PC-3 (cell line): Measurements from ENCODE around the gene ST3GAL6. TPM values are rescaled to one million over a fixed set of nuclear protein-coding genes. Genes with fewer than 3 reads are reported as not detected.
A peak's percentile ranks its signal among the peaks of the same experiment; 100 is the strongest.

ENCODE experiments used
- ATAC-seq: fragments of 200-7000 bp; cut with Tn5 transposase; 2 replicates; pipeline ENCODE4 v1.9.1; 2020; ENCODE audit warnings: mild to moderate bottlenecking, moderate library complexity
- BruUV-seq: library from RNA; stranded (reverse); fragments of 400-500 nt; replicated peaks from 2 replicates; lab custom pipeline; 2021; lab: Mats Ljungman, UMichigan
- CTCF ChIA-PET: fragments of 300-600 bp; sonication (Branson Sonifier 250); formaldehyde crosslinking; loops from one replicate; lab custom pipeline; 2022; ENCODE audit warnings: antibody characterized with exemption; lab: Charles Lee
- POLR2A ChIA-PET: fragments of 300-600 bp; sonication (Branson Sonifier 250); formaldehyde crosslinking; loops from one replicate; lab custom pipeline; 2022; ENCODE audit warnings: antibody characterized with exemption; ENCODE audit not compliant: unreplicated experiment; lab: Charles Lee
- DNase-seq: peaks from one replicate; pipeline ENCODE4 v3.0.0-alpha.2; 2015
- H2AFZ ChIP-seq: fragments of 300-600 bp; sonication (generic); 2 replicates; pipeline ENCODE4 v1.6.0; 2016; ENCODE audit warnings: antibody characterized with exemption, low read length
- H3F3A ChIP-seq: fragments of 300-600 bp; sonication (generic); one replicate; pipeline ENCODE4 v1.6.0; 2017; ENCODE audit warnings: antibody characterized with exemption, low read length, control low read depth, mild to moderate bottlenecking; ENCODE audit not compliant: unreplicated experiment
- H3K27ac ChIP-seq: fragments of 300-600 bp; sonication (generic); 2 replicates; pipeline ENCODE4 v1.5.1; 2016; ENCODE audit warnings: mild to moderate bottlenecking, low read length
- H3K27me3 ChIP-seq: fragments of 300-600 bp; sonication (generic); 2 replicates; pipeline ENCODE4 v1.6.1; 2016; ENCODE audit warnings: low read length, mixed read lengths
- H3K36me3 ChIP-seq: fragments of 300-600 bp; sonication (generic); 2 replicates; pipeline ENCODE4 v1.6.1; 2016; ENCODE audit warnings: low read depth, mixed run types, low read length, mixed read lengths
- H3K4me1 ChIP-seq: fragments of 300-600 bp; sonication (generic); 2 replicates; pipeline ENCODE4 v1.5.1; 2016; ENCODE audit warnings: low read length; ENCODE audit not compliant: insufficient read depth
- H3K4me2 ChIP-seq: fragments of 300-600 bp; sonication (generic); 2 replicates; pipeline ENCODE4 v1.6.0; 2016; ENCODE audit warnings: low read length
- H3K4me3 ChIP-seq: fragments of 300-600 bp; sonication (generic); 2 replicates; pipeline ENCODE4 v1.5.1; 2016; ENCODE audit warnings: mild to moderate bottlenecking, low read length, mixed read lengths
- H3K79me2 ChIP-seq: fragments of 300-600 bp; sonication (generic); 2 replicates; pipeline ENCODE4 v1.6.1; 2017; ENCODE audit warnings: low read length, mixed read lengths
- H3K9ac ChIP-seq: fragments of 300-600 bp; sonication (generic); 2 replicates; pipeline ENCODE4 v1.6.0; 2016; ENCODE audit warnings: mild to moderate bottlenecking, low read length
- H3K9me2 ChIP-seq: fragments of 300-600 bp; sonication (generic); replicated peaks from 2 replicates; pipeline ENCODE4 v1.6.1; 2016; ENCODE audit warnings: mixed run types, low read length, mixed read lengths
- H3K9me3 ChIP-seq: fragments of 300-600 bp; sonication (generic); 2 replicates; pipeline ENCODE4 v1.6.1; 2016; ENCODE audit warnings: low read length, mixed read lengths
- H4K20me1 ChIP-seq: fragments of 300-600 bp; sonication (generic); 2 replicates; pipeline ENCODE4 v1.6.1; 2016; ENCODE audit warnings: low read length, mixed read lengths
- EZH2 ChIP-seq: fragments of 300-600 bp; sonication (generic); IDR thresholded peaks from one replicate; pipeline ENCODE4 v1.6.1; 2017; ENCODE audit warnings: antibody characterized with exemption, mild to moderate bottlenecking, low read length; ENCODE audit not compliant: unreplicated experiment
- EZH2phosphoT487 ChIP-seq: fragments of 300-600 bp; sonication (generic); IDR thresholded peaks from 2 replicates; pipeline ENCODE4 v1.6.1; 2018; ENCODE audit warnings: mild to moderate bottlenecking, antibody characterized with exemption, low read length, borderline replicate concordance
- intact Hi-C: fragments of 100-400 bp; cut with micrococcal nuclease; formaldehyde crosslinking; loops from 2 replicates; pipeline ENCODE4 v1.9.0; 2023
- total RNA-seq: library from RNA; depleted of rRNA; stranded (reverse); fragments of >200 nt; gene quantifications from 2 replicates; pipeline ENCODE4 v1.2.3, GENCODE V29; 2014; rRNA removed
- TF ChIP-seq, protein P1 (sequence below): fragments of 300-600 bp; sonication (generic); conservative IDR thresholded peaks from 2 replicates; pipeline ENCODE4 v1.5.1; 2017; ENCODE audit warnings: antibody characterized with exemption, low read depth, mild to moderate bottlenecking, low read length

Gene ST3GAL6
- total RNA-seq, 1 experiment from 2014 or later: 11.5 TPM

DNA sequence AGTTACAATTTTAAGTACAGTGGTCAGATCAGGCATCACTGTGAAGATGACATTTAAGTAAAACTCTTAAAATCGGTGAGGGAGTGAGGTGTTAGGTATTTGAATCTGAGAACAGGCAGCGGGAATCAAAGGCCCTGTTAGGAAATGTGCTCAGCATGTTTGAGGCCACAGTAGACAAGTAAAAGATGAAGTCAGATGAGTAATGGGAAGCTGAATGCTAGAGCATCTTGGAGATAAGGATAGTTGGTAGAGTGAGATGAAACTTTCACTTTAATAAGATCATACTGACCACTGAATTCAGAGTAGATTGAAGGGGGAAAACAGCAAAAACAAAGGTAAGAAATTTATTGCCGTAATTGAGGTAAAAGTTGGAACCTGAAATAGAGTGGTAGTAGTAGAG lies 76.7 kb downstream of the ST3GAL6 start:
- H2AFZ ChIP-seq: no peak overlapping the region
- H3K4me2 ChIP-seq: no peak overlapping the region
- no peak overlapping the region for H3K27ac ChIP-seq
- intact Hi-C loops: no loop called here
- ATAC-seq (no peak), DNase-seq (no peak)
- BruUV-seq: TSS peak; percentile 1
- peaks cover 55% of the 10 kb centered on the region for H3K79me2 ChIP-seq
- H3K4me3 ChIP-seq: no peak overlapping the region
- peaks cover 33% of the 10 kb centered on the region for H3K36me3 ChIP-seq
- H3F3A ChIP-seq: peaks cover 8% of the 10 kb centered on the region
- H3K9ac ChIP-seq: no peak overlapping the region
- TF ChIP-seq EZH2phosphoT487 (no peak), EZH2 (no peak)
- TF ChIP-seq, protein P1, sequence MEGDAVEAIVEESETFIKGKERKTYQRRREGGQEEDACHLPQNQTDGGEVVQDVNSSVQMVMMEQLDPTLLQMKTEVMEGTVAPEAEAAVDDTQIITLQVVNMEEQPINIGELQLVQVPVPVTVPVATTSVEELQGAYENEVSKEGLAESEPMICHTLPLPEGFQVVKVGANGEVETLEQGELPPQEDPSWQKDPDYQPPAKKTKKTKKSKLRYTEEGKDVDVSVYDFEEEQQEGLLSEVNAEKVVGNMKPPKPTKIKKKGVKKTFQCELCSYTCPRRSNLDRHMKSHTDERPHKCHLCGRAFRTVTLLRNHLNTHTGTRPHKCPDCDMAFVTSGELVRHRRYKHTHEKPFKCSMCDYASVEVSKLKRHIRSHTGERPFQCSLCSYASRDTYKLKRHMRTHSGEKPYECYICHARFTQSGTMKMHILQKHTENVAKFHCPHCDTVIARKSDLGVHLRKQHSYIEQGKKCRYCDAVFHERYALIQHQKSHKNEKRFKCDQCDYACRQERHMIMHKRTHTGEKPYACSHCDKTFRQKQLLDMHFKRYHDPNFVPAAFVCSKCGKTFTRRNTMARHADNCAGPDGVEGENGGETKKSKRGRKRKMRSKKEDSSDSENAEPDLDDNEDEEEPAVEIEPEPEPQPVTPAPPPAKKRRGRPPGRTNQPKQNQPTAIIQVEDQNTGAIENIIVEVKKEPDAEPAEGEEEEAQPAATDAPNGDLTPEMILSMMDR: no peak
- no peaks in the 10 kb centered on the region for H3K27me3 ChIP-seq
- no peaks in the 10 kb centered on the region for H3K4me1 ChIP-seq
- CTCF ChIA-PET: no interaction called here
- H3K9me3 ChIP-seq: no peaks in the 10 kb centered on the region
- H4K20me1 ChIP-seq: 0 out of 2 replicates have a peak, but pooled peaks cover 4% of the 10 kb centered on the region
- H3K9me2 ChIP-seq: no peaks in the 10 kb centered on the region
- POLR2A ChIA-PET: no interaction called here

DNA sequence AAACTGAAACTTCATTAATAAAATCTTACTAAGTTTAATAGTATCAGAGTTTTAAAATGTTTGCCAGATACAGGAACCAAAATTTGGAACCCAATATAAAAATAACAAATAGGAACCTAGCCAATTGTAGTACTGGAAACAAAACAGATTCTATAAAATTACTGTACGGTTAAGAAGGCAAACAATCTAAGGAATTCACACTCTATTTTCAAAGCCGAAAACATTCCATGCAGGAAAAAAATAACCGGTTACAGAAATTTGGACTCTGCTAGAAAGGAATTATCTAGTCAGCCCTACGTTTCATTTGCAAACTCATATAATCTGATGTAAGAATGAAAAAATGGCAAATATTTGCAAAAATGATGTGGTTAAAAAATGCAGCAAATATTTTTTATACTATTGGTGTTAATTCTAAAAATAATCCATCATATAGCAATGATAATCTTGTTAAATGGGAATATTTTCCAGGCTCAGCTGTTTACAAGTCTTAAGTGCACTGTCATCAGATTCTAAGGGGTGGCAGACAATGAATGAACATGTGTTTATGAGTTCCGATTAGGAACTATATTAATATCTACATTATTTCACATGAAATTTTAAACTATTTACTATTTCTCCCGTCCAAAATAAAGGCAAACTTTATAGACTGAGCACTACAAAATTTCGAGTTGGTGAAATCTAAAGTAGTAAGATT lies 80.3 kb downstream of the ST3GAL6 start:
- Histone ChIP-seq H3K9ac (no peak overlapping the region), H3K9me2 (no peaks in the 10 kb centered on the region), H3K9me3 (no peaks in the 10 kb centered on the region), H3K4me2 (no peak overlapping the region), H3K4me1 (no peaks in the 10 kb centered on the region), H3F3A (peaks cover 8% of the 10 kb centered on the region), H2AFZ (no peak overlapping the region), H3K4me3 (no peak overlapping the region), H3K27ac (no peak overlapping the region), H3K27me3 (no peaks in the 10 kb centered on the region), H3K36me3 (peaks cover 68% of the 10 kb centered on the region), H4K20me1 (peaks cover 4% of the 10 kb centered on the region; the same call in 1 of the 2 replicates), H3K79me2 (peaks cover 91% of the 10 kb centered on the region)
- no TSS peak for BruUV-seq
- ChIA-PET CTCF (no interaction called here), POLR2A (no interaction called here)
- ATAC-seq (no peak), DNase-seq (no peak)
- TF ChIP-seq EZH2: no peak
- TF ChIP-seq, protein P1: no peak
- no peak for TF ChIP-seq EZH2phosphoT487
- intact Hi-C loops: no loop called here

Other genes starting within 250 kb of the ST3GAL6 start
- 76.4 and 81.1 TPM in 2 replicates for gene CLDND1, start 240.4 kb upstream of the ST3GAL6 start, total RNA-seq
- not detected in 2 replicates for gene GPR15, start 231.4 kb upstream of the ST3GAL6 start, total RNA-seq
- gene CPOX, start 169.7 kb upstream of the ST3GAL6 start, total RNA-seq: 62.0 and 86.2 TPM in 2 replicates
- gene DCBLD2, start 138.4 kb downstream of the ST3GAL6 start, total RNA-seq: 265 and 307 TPM in 2 replicates